Brain microvascular endothelial cell (primary cell): ENCODE measurements around the gene HMCN1.

Experiments used
- DNase-seq: peaks from one replicate; pipeline ENCODE4 v3.0.0-alpha.2; 2020
- H3K27ac ChIP-seq: fragments of 250-450 bp; sonication (Bioruptor Pico); 2 replicates; pipeline ENCODE4 v1.5.1; 2020; ENCODE audit warnings: mild to moderate bottlenecking, moderate library complexity
- H3K27me3 ChIP-seq: fragments of 250-450 bp; sonication (Bioruptor Pico); replicated peaks from 2 replicates; pipeline ENCODE4 v1.5.1; 2020; ENCODE audit warnings: mild to moderate bottlenecking
- H3K36me3 ChIP-seq: fragments of 250-450 bp; sonication (Bioruptor Pico); replicated peaks from 2 replicates; pipeline ENCODE4 v1.5.1; 2020; ENCODE audit warnings: mild to moderate bottlenecking
- H3K4me3 ChIP-seq: 2 replicates; pipeline ENCODE4 v1.5.1; 2011; ENCODE audit warnings: low read depth, mild to moderate bottlenecking, control low read depth, low read length, moderate library complexity
- CTCF ChIP-seq: IDR thresholded peaks from 2 replicates; pipeline ENCODE4 v1.5.1; 2011; ENCODE audit warnings: low read depth, mild to moderate bottlenecking, moderate library complexity, low read length, control low read depth, inconsistent platforms; ENCODE audit errors: missing control alignments
- in situ Hi-C: cut with HindIII; loops from 2 replicates; pipeline ENCODE4 v1.10.0; 2017; ENCODE audit warnings: low sequenced_read_pairs, low pct_ligation_motif_present

Gene HMCN1

GRCh38 chr1:185821612-185822385 lies 87.6 kb downstream of the HMCN1 start:
- in situ Hi-C loops, result no loop called here
- Histone ChIP-seq H3K27ac (no peak overlapping the region), H3K27me3 (no peaks in the 10 kb centered on the region), H3K36me3 (no peaks in the 10 kb centered on the region), H3K4me3 (no peak overlapping the region)
- no peak for DNase-seq
- peak; percentile 5 for TF ChIP-seq CTCF

- Histone ChIP-seq H3K4me3 (no peak overlapping the region), H3K36me3 (no peaks in the 10 kb centered on the region), H3K27me3 (no peaks in the 10 kb centered on the region), H3K27ac (no peak overlapping the region)
- DNase-seq, result peak; percentile 46
- in situ Hi-C loops, result no loop called here
- no peak for TF ChIP-seq CTCF
Observed at GRCh38 chr1:185823467-185823866, 89.3 kb downstream of the HMCN1 start.

- no peak for DNase-seq
- in situ Hi-C loops, result no loop called here
Observed at GRCh38 chr1:185824106-185824505, 89.9 kb downstream of the HMCN1 start.

GRCh38 chr1:185825556-185825955 lies 91.4 kb downstream of the HMCN1 start:
- no peak for TF ChIP-seq CTCF

More at GRCh38 chr1:185824106-185824505, 89.9 kb downstream of the HMCN1 start:
- Histone ChIP-seq H3K4me3 (no peak overlapping the region), H3K27me3 (no peaks in the 10 kb centered on the region), H3K36me3 (no peaks in the 10 kb centered on the region), H3K27ac (no peak overlapping the region)
- no peak for TF ChIP-seq CTCF

GRCh38 chr1:185834371-185834905 lies 100.2 kb downstream of the HMCN1 start:
- no peak for TF ChIP-seq CTCF
- Histone ChIP-seq H3K27ac (no peak overlapping the region), H3K27me3 (no peaks in the 10 kb centered on the region), H3K4me3 (no peak overlapping the region), H3K36me3 (no peaks in the 10 kb centered on the region)
- DNase-seq, result no peak
- in situ Hi-C loops, result no loop called here

More at GRCh38 chr1:185825556-185825955, 91.4 kb downstream of the HMCN1 start:
- Histone ChIP-seq H3K27ac (no peak overlapping the region), H3K36me3 (no peaks in the 10 kb centered on the region), H3K4me3 (no peak overlapping the region), H3K27me3 (no peaks in the 10 kb centered on the region)
- in situ Hi-C loops, result no loop called here
- DNase-seq, result no peak
